HG02571 (cell line): ENCODE data around the gene CCDC142.

ENCODE experiments used
- ATAC-seq: cut with Tn5 transposase; IDR thresholded peaks from one replicate; pipeline ENCODE4 v1.9.1; 2021; ENCODE audit warnings: mild to moderate bottlenecking, moderate library complexity; ENCODE audit not compliant: unreplicated experiment

CCDC142 gene

DNA sequence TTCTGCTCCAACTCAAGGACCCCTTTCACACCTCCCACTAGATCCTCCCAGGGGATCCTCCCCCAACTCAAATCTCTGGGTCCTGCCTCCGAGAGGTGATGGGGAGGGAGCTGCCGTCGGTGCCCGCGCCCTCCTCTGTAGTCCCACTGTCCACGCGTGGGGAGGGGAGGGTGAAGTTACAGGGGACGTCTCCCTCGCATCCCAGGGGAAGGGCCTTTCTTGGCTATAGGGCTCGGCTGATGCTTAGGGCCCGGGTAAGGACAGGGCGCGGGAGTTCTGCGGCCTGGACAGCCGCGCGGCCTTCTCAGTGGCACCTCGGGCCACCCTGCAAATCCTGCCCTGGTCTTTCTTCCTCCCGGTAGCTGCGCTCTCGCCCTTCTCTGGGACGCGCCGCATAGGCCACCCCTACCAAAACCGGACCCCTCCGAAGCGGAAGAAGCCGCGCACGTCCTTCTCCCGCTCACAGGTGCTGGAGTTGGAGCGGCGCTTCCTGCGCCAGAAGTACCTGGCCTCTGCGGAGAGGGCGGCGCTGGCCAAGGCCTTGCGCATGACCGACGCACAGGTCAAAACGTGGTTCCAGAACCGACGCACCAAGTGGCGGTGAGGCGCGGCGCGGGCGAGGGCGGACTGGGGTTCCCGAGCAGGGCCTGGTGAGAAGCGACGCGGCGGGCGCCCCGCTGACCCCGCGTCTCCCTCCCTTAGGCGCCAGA lies 32.6 kb upstream of the CCDC142 start:
- ATAC-seq = no peak

DNA sequence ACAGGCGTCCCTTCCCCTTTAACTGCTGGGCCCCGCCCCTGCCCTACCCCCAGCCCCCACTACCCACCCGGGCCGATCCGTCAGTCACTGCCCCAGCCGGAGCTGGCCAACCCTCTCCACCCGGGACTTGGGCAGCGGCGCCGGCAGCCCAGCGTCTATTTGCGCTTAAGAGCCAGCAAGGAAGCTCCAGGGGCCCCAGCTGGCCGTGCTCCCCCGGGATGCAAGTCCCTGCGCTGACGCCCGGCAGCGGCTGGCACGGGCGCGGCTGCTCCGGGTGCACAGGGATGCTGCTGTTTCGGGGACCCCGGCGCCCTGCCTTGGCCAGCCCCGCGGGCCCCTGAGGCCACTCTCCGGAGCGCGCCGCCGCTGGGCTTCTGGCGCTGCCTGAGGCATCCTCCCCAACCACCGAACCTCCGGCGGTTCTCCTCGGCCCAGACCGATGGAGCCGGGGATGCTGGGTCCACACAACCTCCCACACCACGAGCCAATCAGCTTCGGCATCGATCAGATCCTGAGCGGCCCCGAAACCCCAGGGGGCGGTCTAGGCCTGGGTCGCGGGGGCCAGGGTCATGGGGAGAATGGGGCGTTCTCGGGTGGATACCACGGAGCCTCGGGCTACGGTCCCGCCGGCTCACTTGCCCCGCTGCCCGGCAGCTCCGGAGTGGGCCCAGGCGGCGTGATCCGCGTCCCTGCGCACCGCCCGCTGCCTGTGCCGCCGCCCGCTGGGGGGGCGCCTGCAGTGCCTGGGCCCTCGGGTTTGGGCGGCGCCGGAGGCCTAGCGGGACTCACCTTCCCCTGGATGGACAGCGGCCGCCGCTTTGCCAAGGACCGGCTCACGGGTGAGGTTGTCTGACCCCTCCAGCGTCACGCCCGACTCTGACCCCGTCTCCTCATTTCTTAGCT lies 31.8 kb upstream of the CCDC142 start, which contains the start of gene TLX2:
Gene TLX2 (plus strand): TSS at position 83 of the 903 bp plus-strand sequence. CDS start 357 bp downstream, at position 440.
- ATAC-seq = no peak

DNA sequence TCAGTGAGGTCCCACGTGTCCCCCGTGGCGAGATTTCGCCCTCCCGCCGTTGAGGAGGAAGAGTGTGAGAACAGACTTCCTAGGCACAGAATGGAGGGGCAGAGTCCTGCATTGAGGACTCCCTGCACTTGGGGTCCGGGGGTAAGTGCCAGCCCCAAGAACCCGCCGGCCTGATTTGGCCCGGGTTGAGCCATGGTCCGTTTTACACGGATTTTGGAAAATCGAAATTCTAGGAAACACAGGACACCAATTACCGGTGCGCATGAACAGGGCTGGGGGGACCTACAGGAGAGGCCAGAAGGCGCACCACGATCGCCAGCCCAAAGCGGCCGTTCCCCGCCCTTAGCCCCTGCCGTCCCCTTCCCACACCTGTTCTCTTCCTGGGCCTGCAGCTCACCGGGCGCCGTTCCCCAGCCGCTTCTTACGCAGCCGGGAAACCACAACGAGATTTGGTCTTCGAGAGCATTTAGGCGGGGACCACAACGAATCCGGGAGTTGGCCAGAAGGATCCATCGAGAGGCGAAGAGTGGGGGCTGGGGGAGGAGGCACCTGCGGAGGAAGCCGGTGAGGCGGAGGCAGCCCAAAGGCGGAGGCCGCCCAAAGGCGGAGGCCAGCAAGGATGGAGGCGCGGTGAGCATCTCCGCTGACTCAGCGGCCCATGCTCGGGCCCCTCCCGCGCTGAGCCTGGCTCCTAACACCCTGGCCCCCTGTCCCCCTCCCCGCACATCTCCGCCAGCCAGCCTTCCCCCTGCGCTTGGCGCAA lies 31.0 kb upstream of the CCDC142 start:
- no peak for ATAC-seq

DNA sequence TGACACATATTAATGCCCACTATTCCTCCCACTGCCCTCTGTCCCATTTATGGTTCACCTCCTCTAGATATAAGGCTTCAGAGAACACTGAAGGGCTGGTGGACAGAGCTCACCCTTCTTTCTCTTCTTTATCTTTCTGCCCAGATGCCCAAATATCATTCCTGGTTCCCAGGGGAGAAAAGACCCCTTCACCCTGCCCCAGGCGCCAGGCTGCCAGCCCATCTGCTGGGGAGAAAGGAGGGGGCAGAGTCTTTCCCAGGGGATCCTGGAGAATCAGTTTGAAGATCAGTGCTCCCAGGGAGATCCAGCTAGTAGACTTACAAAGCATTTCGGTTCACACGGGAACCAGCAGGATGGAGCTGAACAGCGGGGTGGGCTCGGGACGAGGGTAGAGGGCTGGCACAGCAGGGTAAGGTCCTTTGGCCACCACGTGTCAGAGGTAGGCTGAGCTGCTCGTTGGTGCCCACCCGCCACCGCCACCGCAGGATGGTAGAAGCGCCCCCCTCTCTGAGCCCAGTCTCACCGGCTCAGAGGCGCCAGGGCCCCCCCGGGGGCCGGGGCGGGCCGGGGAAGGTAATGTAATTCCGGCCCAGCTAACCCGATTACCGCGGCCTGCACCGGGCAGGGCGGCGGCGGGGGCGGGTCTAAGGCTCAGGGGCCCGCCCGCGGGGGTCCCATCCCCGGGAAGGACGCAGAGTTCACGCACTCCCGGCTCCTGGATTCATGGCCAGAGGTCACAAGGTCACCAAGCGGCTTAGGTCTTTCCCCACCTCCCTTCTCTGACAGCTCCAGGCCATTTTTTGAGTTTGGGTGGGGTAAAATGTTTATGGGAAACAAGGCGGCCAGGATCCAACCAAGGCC lies 30.2 kb upstream of the CCDC142 start:
- ATAC-seq = no peak

DNA sequence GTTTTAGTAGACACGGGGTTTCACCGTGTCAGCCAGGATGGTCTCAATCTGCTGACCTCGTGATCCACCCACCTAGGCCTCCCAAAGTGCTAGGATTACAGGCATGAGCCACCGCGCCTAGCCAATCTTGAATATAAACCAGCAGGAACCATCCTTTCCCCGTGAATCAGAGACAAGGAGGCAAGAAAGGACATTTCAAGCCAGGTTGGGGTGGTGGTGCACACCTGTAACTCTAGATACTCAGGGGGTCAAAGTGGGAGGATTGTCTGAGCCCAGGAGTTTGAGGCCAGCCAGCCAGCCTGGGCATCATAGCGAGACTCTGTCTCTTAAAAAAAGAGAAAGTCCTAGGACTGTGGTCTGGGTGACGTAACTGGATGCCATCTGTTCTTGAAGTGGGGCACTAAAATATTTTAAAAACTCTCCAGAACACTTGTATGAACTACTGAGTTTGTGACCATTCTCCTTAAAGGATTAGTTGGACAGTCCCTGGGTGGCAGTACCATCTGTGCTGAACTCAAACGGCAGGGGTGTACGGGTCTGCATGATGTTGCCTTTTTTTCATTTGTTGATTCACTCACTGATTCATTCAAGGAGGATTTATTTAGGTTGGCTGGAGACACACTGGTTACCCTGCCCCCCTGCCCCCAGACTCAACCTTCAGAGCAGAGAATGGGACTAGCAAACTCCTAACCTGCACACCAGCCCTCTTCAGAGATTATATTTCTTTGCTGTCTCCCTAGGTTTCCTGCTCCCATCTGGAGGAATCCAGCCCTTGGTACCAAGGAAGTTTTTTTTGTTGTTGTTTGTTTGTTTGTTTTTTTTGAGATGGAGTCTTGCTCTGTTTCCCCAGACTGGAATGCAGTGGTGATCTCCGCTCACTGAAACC lies 28.5 kb upstream of the CCDC142 start:
- ATAC-seq = no peak

DNA sequence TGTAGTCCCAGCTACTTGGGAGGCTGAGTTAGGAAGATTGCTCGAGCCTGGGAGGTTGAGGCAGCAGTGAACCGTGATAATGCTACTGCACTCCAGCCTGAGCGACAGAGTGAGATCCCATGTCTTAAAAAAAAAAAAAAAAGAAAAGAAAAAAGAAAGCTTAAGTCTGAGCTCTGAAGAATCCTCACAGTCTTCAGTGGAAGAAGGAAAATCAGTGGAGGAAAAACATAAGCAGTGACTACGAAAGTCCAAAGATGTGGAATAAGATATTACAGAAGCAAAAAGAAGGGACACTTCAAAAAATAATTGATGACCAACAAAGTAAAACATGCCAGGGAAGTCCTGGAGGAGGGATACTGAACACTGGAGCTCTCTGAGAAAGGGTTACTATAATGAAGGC lies 27.5 kb upstream of the CCDC142 start:
- ATAC-seq = no peak

DNA sequence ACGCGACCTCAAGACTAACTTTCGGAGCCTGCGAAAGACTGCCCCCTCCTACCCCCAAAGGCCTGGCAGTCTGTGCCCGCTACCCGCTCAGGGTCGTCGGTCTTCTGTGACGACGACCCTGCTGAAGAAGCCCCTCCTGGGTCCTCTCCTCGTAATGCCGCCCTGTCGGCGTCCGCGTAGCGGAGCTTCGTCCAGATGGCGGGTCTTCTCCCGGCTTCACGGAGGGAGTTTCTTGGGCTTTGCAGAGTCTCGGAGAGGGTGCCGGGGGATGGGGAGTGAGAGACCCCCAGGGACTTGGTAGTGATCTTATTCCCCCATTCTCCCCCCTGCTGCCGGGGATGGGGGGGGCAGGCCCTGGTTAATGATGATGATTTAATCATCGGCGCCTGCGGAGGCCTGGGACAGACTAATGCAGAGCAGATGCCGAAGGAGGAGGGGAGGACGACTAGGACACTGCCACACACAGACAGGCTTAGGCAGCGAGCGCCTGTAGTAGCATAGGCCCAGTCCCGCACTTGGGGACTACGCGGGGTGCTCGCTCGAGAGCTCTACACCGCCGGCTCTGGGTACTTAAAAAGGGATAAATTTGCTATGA lies 25.2 kb upstream of the CCDC142 start:
- peak; percentile 10 for ATAC-seq

DNA sequence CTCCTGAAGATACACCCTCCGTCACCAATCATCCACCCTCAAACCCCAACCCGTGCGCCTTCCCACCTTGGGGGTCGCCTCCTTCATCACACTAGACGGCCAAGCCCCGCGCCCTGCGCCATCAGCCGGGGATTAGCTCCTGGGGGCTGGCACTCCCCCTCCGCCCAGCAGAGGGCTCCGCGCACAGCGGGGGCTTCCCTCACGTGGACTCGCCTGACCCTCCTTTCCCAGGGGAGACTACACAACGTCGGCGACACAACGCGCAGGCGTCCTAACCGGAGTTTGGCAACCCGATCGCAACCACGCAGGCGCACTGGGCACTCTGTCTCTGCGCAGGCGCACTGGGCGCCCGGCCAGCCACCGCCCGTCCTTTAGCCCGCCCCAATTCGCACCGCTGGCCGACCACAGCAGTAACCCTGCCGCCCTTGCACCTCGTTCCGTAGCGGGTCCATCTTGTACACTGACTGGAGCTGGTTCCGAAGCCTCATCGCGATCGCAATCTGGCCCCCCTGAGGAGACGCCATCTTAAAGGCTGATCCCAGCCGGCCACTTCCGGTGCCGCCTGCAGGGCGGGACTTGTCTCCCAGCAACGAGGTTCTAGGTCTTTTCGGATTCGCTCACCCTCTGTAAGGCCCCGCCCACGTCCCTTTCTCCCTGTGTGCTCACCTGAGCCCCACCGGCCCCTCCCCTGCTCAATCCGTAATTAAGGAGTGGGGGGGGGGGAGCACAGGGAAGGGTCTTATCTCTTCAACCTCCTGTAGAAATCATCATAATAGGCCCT lies 24.5 kb upstream of the CCDC142 start, which contains the start of gene PCGF1:
Gene PCGF1 (minus strand): TSS at position 551 of the 781 bp plus-strand sequence. CDS start 27 bp downstream, at position 524.
- peak; percentile 87 for ATAC-seq

DNA sequence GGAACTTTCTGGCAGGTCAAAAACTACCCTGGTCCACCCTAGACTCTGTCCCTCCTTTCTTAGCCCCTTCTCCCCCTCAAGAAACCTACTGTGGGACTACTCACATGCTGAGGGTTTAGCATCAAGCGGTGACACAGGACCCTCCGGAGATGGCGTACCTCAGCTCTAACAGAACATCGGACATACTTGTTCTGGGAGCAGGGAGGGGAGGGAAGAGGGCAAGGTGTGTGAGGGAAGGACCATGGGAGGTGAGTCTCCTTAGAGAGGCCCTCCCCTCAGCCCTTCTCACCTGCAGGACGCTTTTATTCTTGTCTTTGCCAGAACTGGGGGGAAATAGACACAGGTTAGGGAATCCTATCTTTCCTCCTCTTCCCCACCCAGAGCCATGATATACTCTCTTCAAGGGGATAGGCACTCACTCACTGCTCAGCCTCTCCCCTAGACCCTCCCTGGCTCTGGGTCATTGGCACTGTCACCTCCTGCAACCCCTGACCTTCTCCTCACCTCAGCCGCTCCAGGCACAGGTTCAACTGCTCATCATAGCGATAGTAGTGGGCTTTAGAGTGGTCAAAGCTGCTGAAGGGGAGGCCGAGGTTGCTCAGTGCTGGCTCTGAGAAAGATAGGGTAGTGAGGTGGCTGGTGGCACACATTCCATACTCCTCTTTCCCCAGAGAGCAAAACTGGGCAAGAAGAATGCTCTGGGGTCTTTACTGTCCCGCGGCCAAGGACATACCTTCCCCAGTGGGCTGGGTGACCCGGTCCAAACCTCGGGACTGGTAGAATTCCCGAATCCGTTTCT lies 22.8 kb upstream of the CCDC142 start:
- no peak for ATAC-seq

DNA sequence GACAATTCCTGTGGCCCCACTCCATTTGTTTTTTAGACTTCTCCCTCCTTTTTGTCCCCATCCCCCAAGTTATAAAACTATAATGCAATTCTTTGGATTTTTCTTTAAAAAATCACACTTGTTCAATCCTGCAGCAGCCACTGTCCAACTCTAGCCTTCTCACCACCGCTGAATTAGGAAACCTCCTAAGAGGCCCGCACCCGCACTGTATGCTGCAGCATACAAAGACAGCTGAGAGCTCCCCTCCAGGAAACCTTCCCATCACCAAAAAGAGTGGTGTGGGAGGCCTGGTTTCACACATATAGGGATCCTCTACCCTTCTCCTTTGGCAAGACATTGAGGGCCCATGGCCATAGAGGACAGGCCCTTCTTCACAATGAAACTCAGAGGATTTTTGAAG lies 21.8 kb upstream of the CCDC142 start:
- ATAC-seq = no peak

DNA sequence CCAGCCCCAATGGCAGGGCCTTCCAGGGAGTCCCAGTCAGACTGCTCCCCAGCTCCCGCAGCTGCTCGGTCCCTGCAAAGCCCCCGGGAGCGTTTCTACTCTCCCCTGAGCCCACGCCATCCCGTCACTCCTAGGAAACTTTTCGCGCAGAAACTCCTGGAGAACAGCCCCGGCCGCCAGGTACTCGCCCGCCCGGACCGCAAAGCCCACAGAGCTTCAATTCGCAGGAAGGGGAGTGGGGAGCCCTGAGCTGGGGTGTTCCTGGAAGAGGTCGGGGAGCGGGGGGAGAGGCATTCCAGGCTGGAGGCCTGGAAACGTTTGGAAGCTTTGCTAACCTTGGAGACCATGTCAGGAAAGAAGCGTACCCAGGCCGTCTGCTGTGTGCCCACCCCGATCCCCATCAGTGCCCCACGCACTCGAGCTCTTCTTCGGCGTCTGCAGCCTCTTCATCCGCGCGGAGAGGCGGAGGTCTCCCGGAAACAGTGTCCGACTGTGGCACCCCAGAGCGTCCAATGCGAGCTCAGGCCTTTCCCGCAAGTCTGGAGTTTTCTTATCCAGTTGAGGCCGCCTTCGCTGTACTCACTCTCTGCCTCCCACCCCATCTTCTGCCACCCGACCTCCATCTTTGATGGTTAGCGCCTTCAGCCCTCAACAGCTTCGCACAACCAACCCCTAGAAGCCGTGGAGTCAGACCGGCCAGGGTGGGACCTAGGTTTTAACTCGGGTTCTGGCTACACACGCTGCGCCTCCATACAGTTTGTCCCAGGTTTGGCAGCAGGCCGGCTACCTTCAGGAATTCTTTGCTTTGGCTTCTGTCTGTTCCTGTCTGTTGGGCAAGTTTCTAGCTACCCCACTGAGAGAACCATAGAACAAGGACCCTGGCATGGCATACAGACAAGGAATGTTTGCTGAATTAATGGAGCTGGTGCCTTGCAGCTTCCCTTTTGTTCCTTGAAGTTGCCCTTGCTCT lies 21.0 kb upstream of the CCDC142 start:
- no peak for ATAC-seq

DNA sequence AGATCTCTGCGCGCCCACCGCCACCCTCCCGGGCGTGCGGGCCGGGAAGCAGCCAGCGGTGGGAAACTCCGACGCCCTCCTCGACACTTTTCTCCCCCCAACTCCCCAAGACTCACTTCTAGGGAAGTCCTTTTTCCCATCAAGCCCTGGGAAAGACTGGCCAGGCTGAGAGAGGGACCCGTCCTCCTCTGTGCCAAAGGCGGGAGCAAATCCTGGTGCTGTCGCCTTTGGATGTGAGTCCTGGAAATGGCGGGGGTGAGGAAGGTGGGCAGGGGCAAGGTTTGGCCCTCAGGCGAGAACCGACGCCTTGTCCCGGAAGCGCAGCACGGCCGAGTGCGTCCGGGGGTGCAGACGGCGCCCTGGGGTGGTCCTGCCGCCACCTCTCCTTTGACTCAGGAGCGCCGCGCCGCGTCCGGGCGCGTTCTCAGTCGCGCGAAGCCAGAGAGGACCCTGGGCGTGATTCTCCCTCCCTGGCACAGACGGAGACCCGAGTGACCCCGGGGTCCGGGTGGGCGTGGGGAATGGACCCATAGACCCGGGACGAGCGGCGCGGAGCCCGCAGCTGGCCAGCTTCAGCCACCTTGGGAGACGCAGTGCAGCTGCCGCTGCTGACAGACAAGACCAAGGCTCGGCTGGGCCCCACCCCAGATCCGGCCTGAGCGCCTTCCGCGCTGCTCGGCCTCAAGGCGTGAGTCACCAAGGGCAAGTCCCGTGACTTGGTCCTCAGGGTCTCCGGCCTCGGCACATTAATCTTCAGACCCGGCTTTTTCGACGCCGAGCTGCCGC lies 20.1 kb upstream of the CCDC142 start:
- peak; percentile 35 for ATAC-seq

DNA sequence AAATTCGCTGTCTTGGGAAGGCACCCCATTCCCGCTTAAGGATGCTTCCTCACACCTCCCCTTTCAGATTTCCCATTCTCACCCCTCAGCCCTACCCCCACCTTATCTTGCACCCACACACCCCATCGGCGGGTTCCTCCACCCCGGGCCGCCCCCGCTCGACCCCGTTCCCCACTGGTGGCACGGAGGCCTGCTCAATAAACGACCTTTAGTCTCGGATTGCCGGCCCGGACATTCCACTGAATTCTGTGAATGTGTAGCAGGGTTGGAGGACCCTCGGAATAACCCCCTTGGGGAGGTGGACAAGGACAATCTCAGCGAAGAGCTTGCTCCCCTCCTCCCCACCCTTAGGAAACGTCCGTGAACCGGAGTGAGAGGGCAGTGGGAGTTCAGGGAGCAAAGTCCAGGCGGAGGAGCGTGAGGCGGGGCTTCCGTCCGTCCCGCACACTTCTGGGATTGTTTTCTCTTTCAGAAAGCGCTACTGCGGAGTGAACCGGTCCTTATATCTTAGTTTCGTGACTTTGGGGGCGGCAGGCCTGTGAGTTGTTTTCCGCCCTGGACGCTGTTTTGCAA lies 19.4 kb upstream of the CCDC142 start:
- ATAC-seq = no peak

DNA sequence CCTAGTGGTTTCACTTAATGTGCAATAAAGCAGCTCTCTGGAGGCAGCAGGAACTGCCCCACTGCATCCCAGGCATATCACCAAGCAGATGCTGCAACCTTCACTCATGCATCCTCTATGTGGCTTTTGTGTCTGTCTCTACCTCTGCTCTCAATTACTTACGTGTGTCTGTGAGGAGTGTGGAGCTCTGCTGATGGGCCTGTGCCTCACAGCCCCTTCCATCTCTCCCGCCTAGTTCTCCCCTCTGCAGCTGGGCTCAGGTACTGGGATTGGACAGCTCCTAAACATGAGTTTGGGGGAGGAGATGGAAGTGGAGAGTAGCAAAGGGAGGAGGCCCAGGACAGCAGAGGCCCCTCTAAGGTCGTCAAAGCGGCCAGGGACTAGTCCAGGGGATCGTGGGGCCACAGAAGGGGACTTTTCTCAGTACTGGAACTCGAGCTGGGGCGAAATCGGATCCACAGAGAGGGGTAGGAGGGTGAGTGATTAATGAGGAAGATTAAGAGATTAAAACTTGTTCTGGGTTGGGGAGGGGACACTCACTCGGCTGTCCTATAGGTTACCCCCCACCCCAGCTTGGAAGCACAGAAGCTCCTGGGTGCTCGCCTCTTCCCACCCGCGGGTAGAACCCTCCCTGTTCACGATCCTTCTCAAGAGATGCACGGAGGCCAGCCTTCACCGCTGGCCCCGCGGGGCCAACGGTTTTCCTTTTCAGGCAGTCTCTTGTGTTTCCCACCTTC lies 18.7 kb upstream of the CCDC142 start:
- no peak for ATAC-seq
